K562 (cell line): Measurements from ENCODE around the gene EPB41L2. TPM values are rescaled to one million over a fixed set of nuclear protein-coding genes. Genes with fewer than 3 reads are reported as not detected.

Experiments used
- ATAC-seq: fragments of 200-7000 bp; cut with Tn5 transposase; 3 replicates; pipeline ENCODE4 v1.9.1; 2020; ENCODE audit warnings: moderate library complexity
- BruUV-seq: library from RNA; stranded (reverse); fragments of 400-500 nt; replicated peaks from 2 replicates; lab custom pipeline; 2021; lab: Mats Ljungman, UMichigan
- CTCF ChIA-PET: fragments of 300-600 bp; formaldehyde crosslinking; extraction: SDS; loops from one replicate; lab custom pipeline; 2021; ENCODE audit warnings: low intra/inter-chr PET ratio; lab: Yijun Ruan, JAX
- POLR2A ChIA-PET: fragments of 300-600, 350-650 bp; sonication (Branson Sonifier 250); formaldehyde crosslinking; extraction: SDS; loops from one replicate; lab custom pipeline; 2021; ENCODE audit warnings: antibody characterized with exemption, inconsistent platforms; lab: Yijun Ruan, JAX
- DNase-seq, 4 experiments: peaks; one replicate each; pipeline versions ENCODE4 v3.0.0 to v3.0.0-alpha.2; 2011 to 2018; ENCODE audit warnings: low spot score in 3 of 4, mixed read lengths in 3 of 4; ENCODE audit errors: extremely low read depth in 1 of 4
- FAIRE-seq: peaks from 2 replicates; lab custom pipeline; 2011; peaks lifted over from hg19 to GRCh38; lab: Jason Lieb, UNC
- H2AFZ ChIP-seq: 2 replicates; pipeline ENCODE4 v1.6.0; 2011; ENCODE audit warnings: low read depth, low read length, control low read depth, inconsistent platforms
- H3K27ac ChIP-seq: fragments of 200-600 bp; 3 replicates; pipeline ENCODE4 v1.8.0; 2011; ENCODE audit warnings: low read depth, mild to moderate bottlenecking, control low read depth, inconsistent platforms, low read length, moderate library complexity, mixed read lengths; ENCODE audit errors: extremely low read depth
- H3K27me3 ChIP-seq, 2 experiments: fragments of 300-600 bp in 1 of 2; 2 replicates in 1 of 2; 3 replicates in 1 of 2; pipeline versions ENCODE4 v1.6.0 to v1.8.0; 2011; ENCODE audit warnings: inconsistent platforms in 2 of 2, low read length in 2 of 2, mild to moderate bottlenecking in 1 of 2, mixed read lengths in 1 of 2, moderate library complexity in 1 of 2; ENCODE audit not compliant: control insufficient read depth in 2 of 2, insufficient read depth in 2 of 2
- H3K36me3 ChIP-seq: fragments of 300-600 bp; 3 replicates; pipeline ENCODE4 v1.8.0; 2011; ENCODE audit warnings: mild to moderate bottlenecking, low read length, inconsistent platforms; ENCODE audit not compliant: control insufficient read depth, insufficient read depth
- H3K4me1 ChIP-seq, 2 experiments: fragments of 200-600 bp in 1 of 2; replicated peaks in 1 of 2; 2 replicates in 1 of 2; 3 replicates in 1 of 2; pipeline versions ENCODE4 v1.5.1 to v1.8.0; 2011; ENCODE audit warnings: inconsistent platforms in 2 of 2, low read length in 2 of 2, mild to moderate bottlenecking in 1 of 2, mixed read lengths in 1 of 2, moderate library complexity in 1 of 2; ENCODE audit not compliant: control insufficient read depth in 2 of 2, insufficient read depth in 2 of 2
- H3K4me2 ChIP-seq: 2 replicates; pipeline ENCODE4 v1.6.1; 2011; ENCODE audit warnings: low read length, control low read depth, inconsistent platforms, mixed read lengths; ENCODE audit not compliant: insufficient read depth
- H3K4me3 ChIP-seq: fragments of 200-600 bp; sonication (generic), shearing (Covaris generic); 2 replicates; pipeline ENCODE4 v1.5.1; 2016; ENCODE audit warnings: control low read depth, inconsistent platforms
- H3K79me2 ChIP-seq: fragments of 200-600 bp; 3 replicates; pipeline ENCODE4 v1.8.0; 2011; ENCODE audit warnings: low read length, inconsistent platforms; ENCODE audit not compliant: control insufficient read depth, insufficient read depth
- H3K9ac ChIP-seq, 2 experiments: 2 replicates each; pipeline versions ENCODE4 v1.6.0 to v1.6.1; 2011; ENCODE audit warnings: low read depth in 2 of 2, low read length in 2 of 2, control low read depth in 1 of 2, inconsistent platforms in 1 of 2, mild to moderate bottlenecking in 1 of 2, mixed read lengths in 1 of 2; ENCODE audit not compliant: insufficient read depth in 1 of 2
- H3K9me1 ChIP-seq: one replicate; pipeline ENCODE4 v1.6.0; 2011; ENCODE audit warnings: inconsistent platforms, mild to moderate bottlenecking, low read length, moderate library complexity; ENCODE audit not compliant: control insufficient read depth, insufficient read depth
- H3K9me3 ChIP-seq: replicated peaks from 2 replicates; pipeline ENCODE4 v1.5.1; 2011; ENCODE audit warnings: low read depth, low read length, inconsistent platforms; ENCODE audit not compliant: control insufficient read depth, insufficient read depth
- H4K20me1 ChIP-seq: replicated peaks from 2 replicates; pipeline ENCODE4 v1.6.1; 2011; ENCODE audit warnings: low read length, inconsistent platforms, mixed read lengths; ENCODE audit not compliant: control insufficient read depth, insufficient read depth
- ETS2 ChIP-seq: IDR thresholded peaks from 2 replicates; pipeline ENCODE4 v1.6.1; 2016; ENCODE audit warnings: borderline replicate concordance, missing genetic modification characterization, mild to moderate bottlenecking, moderate library complexity, missing compliant biosample characterization; ENCODE audit not compliant: poor library complexity, severe bottlenecking
- ETV1 ChIP-seq: fragments of 450-650 bp; conservative IDR thresholded peaks from 2 replicates; pipeline ENCODE4 v1.6.1; 2016; ENCODE audit warnings: missing genetic modification characterization, control low read depth, low read depth, missing compliant biosample characterization
- HDAC6 ChIP-seq: IDR thresholded peaks from 2 replicates; pipeline ENCODE4 v1.6.1; 2012; ENCODE audit warnings: low read depth, mild to moderate bottlenecking, control low read depth, inconsistent platforms, low read length, moderate library complexity
- LARP7 ChIP-seq: fragments of 450-650 bp; IDR thresholded peaks from 2 replicates; pipeline ENCODE4 v1.6.1; 2016
- MYNN ChIP-seq, 2 experiments: sonication (generic); formaldehyde crosslinking in 1 of 2; IDR thresholded peaks; 2 replicates each; pipeline versions ENCODE4 v1.5.0 to v1.6.1; 2016 to 2020; ENCODE audit warnings: antibody characterized with exemption in 1 of 2, missing genetic modification reagents in 1 of 2
- PTBP1 ChIP-seq: fragments of 200-400 bp; formaldehyde crosslinking; IDR thresholded peaks from 2 replicates; pipeline ENCODE4 v1.6.1; 2017; ENCODE audit warnings: low read depth, low read length
- PTRF ChIP-seq: fragments of 450-650 bp; IDR thresholded peaks from 2 replicates; pipeline ENCODE4 v1.6.1; 2016; ENCODE audit warnings: mild to moderate bottlenecking, missing genetic modification characterization, missing compliant biosample characterization
- RBM34 ChIP-seq: fragments of 200-400 bp; formaldehyde crosslinking; IDR thresholded peaks from 2 replicates; pipeline ENCODE4 v1.6.1; 2018; ENCODE audit warnings: low read length, borderline replicate concordance; ENCODE audit not compliant: insufficient read depth
- TAF15 ChIP-seq: fragments of 200-400 bp; formaldehyde crosslinking; IDR thresholded peaks from 2 replicates; pipeline ENCODE4 v1.6.1; 2017; ENCODE audit warnings: mild to moderate bottlenecking, low read depth, low read length, moderate library complexity
- THRB ChIP-seq: fragments of 450-650 bp; formaldehyde crosslinking; conservative IDR thresholded peaks from 2 replicates; pipeline ENCODE4 v1.4.0; 2022; ENCODE audit warnings: mild to moderate bottlenecking, missing genetic modification characterization
- ZBED1 ChIP-seq: IDR thresholded peaks from 2 replicates; pipeline ENCODE4 v1.6.1; 2014
- ZNF609 ChIP-seq: sonication (generic); formaldehyde crosslinking; IDR thresholded peaks from 2 replicates; pipeline ENCODE4 v1.8.1; 2023; ENCODE audit warnings: missing genetic modification reagents, mild to moderate bottlenecking, borderline replicate concordance
- ZNF717 ChIP-seq: fragments of 250-450 bp; sonication (Bioruptor Pico); IDR thresholded peaks from 2 replicates; pipeline ENCODE4 v1.5.0; 2021
- ZNF76 ChIP-seq: fragments of 250-450 bp; sonication (Bioruptor Pico); IDR thresholded peaks from 2 replicates; pipeline ENCODE4 v1.4.0; 2020; ENCODE audit warnings: mild to moderate bottlenecking, moderate library complexity, borderline replicate concordance
- WGBS: fragments of 100-300 bp; shearing (Covaris generic); methylation state at CpG from one replicate; pipeline ENCODE4 v1.1.6; 2016; ENCODE audit warnings: low coverage, mixed read lengths; ENCODE audit not compliant: insufficient coverage; ENCODE audit errors: missing lambda C conversion rate; 5-methylcytosine and 5-hydroxymethylcytosine counted together
- in situ Hi-C: fragments of 300-500 bp; cut with MboI; formaldehyde crosslinking; loops from 4 replicates; pipeline ENCODE4 v1.15.0; 2018; ENCODE audit warnings: inconsistent platforms, mixed read lengths
- intact Hi-C: fragments of 100-400 bp; cut with micrococcal nuclease; formaldehyde crosslinking; loops from 2 replicates; pipeline ENCODE4 v1.14.2; 2022
- polyA plus RNA-seq, 8 experiments: library from polyadenylated mRNA; depleted of rRNA in 4 of 8; stranded (reverse) in 5 of 8; unstranded in 3 of 8; fragments of >200 nt; fragmentation: Nextera tagmentation in 2 of 8; fragmentation: Illumina TruSeq in 1 of 8; extraction: Ambion mirVana in 2 of 8; extraction: Trizol in 1 of 8; gene quantifications; 2 replicates each; pipeline versions ENCODE4 v1.2.1 to v1.2.3, GENCODE V29; 2011 to 2014; ENCODE audit warnings: inconsistent platforms in 1 of 8, missing spikeins in 1 of 8
- total RNA-seq, 7 experiments: library from RNA; depleted of rRNA in 6 of 7; stranded (reverse); fragments of >200 nt in 6 of 7; fragmentation: Illumina TruSeq in 2 of 7; extraction: Trizol in 2 of 7; gene quantifications; 2 replicates each; pipeline versions ENCODE4 v1.2.1 to v1.2.3, GENCODE V29; 2011 to 2021; ENCODE audit warnings: low replicate concordance in 1 of 7
- TF ChIP-seq, protein P1 (sequence below): IDR thresholded peaks from 2 replicates; pipeline ENCODE4 v1.6.1; 2011; ENCODE audit warnings: borderline replicate concordance, low read depth, mild to moderate bottlenecking, moderate library complexity, low read length; ENCODE audit not compliant: insufficient read depth, poor library complexity, severe bottlenecking

The EPB41L2 gene
- total and polyA plus RNA-seq, 9 of the 15 experiments (the other 6 are each of a cell fraction or from before 2014, with no cell fraction given): 5.1 to 53.6 (median 25.0) TPM

DNA sequence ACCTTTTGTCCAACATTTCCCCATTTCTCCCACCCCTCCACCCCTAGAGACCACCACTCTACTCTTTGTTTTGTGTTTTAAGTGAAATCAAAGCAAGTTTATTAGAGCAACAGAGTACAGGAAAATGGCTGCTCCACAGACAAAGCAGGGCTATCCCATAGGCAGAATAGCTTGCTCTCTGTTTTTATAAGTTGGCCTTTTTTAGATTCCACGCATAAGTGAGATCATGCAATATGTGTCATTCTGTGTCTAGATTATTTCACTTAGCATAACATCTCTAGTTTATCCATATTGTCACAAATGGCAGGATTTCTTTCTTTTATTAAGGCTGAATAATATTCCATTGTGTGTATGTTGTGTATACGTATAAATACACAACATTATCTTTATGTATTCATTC lies 266.0 kb downstream of the EPB41L2 start:
- POLR2A ChIA-PET: no interaction called here
- TF ChIP-seq MYNN (IDR thresholded peaks at IDR 0.05): no peak
- TF ChIP-seq MYNN (CRISPR knock-in tag; IDR thresholded peaks at IDR 0.05): no peak
- no peak for TF ChIP-seq PTRF (tag)
- TF ChIP-seq LARP7: no peak
- TF ChIP-seq RBM34: no peak
- no peak for TF ChIP-seq THRB (CRISPR knock-in tag)
- no peak for TF ChIP-seq ZNF609
- no peak for TF ChIP-seq ETV1 (tag)
- no peak for TF ChIP-seq ZNF717
- no peak for TF ChIP-seq PTBP1
- TF ChIP-seq, protein P1, sequence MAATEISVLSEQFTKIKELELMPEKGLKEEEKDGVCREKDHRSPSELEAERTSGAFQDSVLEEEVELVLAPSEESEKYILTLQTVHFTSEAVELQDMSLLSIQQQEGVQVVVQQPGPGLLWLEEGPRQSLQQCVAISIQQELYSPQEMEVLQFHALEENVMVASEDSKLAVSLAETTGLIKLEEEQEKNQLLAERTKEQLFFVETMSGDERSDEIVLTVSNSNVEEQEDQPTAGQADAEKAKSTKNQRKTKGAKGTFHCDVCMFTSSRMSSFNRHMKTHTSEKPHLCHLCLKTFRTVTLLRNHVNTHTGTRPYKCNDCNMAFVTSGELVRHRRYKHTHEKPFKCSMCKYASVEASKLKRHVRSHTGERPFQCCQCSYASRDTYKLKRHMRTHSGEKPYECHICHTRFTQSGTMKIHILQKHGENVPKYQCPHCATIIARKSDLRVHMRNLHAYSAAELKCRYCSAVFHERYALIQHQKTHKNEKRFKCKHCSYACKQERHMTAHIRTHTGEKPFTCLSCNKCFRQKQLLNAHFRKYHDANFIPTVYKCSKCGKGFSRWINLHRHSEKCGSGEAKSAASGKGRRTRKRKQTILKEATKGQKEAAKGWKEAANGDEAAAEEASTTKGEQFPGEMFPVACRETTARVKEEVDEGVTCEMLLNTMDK: no peak
- no peak for TF ChIP-seq ZNF76 (CRISPR knock-in tag)
- no peak for TF ChIP-seq ZBED1
- no peak for TF ChIP-seq TAF15
- no peak for TF ChIP-seq HDAC6
- no peak for TF ChIP-seq ETS2 (tag)

More for the DNA sequence above, 266.0 kb downstream of the EPB41L2 start:
- Histone ChIP-seq H3K36me3 (no peaks in the 10 kb centered on the region), H3K4me2 (no peak overlapping the region), H3K27ac (no peak overlapping the region), H3K4me1 (no peaks in the 10 kb centered on the region), H3K9me3 (no peaks in the 10 kb centered on the region), H3K79me2 (no peaks in the 10 kb centered on the region), H4K20me1 (no peaks in the 10 kb centered on the region), H3K9me1 (no peaks in the 10 kb centered on the region), H3K27me3 (no peaks in the 10 kb centered on the region), H2AFZ (no peak overlapping the region), H3K9ac (no peak overlapping the region), H3K4me3 (no peak overlapping the region)
- FAIRE-seq (no peak), ATAC-seq (no peak), DNase-seq (no peak)
- in situ Hi-C loops: no loop called here
- WGBS: 5% methylated on average over 2 of the region's 2 CpGs
- CTCF ChIA-PET: no interaction called here
- intact Hi-C loops: no loop called here
- no TSS peak for BruUV-seq
